GM12801 (cell line): ENCODE measurements around the gene IL1RAPL2.

Experiments used
- CTCF ChIP-seq: IDR thresholded peaks from one replicate; pipeline ENCODE4 v1.5.1; 2011; ENCODE audit warnings: control low read depth; ENCODE audit not compliant: insufficient read length; ENCODE audit errors: extremely low read depth

IL1RAPL2 gene

GRCh38 chrX:104803219-104803618 lies 237.2 kb downstream of the IL1RAPL2 start:
- no peak for TF ChIP-seq CTCF

- no peak for TF ChIP-seq CTCF
Measured at GRCh38 chrX:104806346-104806745, 240.3 kb downstream of the IL1RAPL2 start.

DNA sequence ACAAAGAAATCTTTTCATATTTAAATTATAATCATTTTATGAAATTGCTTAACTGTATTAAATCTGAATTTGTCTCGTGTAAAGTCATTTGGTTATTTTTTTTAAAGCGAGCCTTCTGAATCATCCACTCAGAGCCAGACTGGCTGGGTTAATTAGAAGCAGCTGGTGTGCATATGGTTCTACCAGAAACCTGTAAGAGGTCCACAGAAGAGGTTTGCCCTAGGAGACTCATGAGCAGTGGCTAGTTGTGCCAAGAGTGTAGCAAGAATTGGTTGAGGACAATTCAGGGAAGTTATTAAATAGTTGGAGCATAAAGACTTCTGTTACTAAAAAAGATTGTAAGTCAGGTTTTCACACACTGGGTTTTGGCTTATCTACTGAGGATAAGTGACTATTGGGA lies 267.4 kb downstream of the IL1RAPL2 start:
- no peak for TF ChIP-seq CTCF

DNA sequence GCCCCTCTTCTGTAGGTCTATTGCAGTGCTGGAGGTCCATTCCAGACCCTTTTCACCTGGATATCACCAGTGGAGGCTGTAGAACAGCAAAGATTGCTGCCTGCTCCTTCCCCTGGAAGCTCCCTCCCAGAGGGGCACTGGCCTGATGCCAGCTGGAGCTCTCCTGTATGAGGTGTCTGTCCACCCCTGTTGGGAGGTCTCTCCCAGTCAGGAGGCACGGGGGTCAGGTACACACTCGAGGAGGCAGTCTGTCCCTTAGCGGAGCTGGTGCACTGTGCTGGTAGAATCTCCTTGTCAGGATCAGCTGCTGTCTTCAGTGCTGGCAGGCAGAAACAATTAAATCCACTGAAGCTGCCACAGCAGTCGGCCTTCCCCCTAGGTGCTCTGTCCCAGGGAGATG lies 276.6 kb downstream of the IL1RAPL2 start:
- no peak for TF ChIP-seq CTCF

GRCh38 chrX:104852241-104852640 lies 286.2 kb downstream of the IL1RAPL2 start:
- no peak for TF ChIP-seq CTCF

GRCh38 chrX:104854188-104854587 lies 288.2 kb downstream of the IL1RAPL2 start:
- no peak for TF ChIP-seq CTCF

- no peak for TF ChIP-seq CTCF
Measured at GRCh38 chrX:104854790-104855340, 288.9 kb downstream of the IL1RAPL2 start.

DNA sequence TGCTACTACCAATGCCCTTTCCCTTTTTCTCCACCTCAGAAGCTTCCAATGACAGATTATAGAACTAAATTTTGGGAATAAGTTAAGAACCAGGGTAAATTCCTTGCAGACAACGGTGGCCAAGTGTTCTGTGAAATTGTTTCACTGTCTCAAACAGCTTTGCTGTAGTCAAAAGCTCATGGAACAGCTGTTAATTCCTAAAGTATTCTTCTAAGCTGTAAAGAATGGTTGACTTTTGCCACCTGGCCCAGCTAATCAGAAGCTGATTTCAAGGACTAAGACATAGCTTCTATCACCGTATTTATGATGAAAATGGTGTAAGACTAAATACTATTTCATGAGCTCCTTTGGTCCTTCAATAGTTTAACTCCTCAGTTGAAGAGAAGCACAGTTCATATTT lies 297.5 kb downstream of the IL1RAPL2 start:
- TF ChIP-seq CTCF: no peak
